Cerebellar cortex (tissue), 1 donor: ENCODE results near the gene OGFOD1.
"Not testable (repeated sequence)": the region's sequence is repeated elsewhere in the genome, so short reads cannot be mapped to it uniquely, and the experiment has no call there.

Experiments
- DNase-seq: peaks from one replicate; pipeline ENCODE4 v3.0.0-alpha.2; 2015; ENCODE audit warnings: low spot score

Gene OGFOD1

DNA sequence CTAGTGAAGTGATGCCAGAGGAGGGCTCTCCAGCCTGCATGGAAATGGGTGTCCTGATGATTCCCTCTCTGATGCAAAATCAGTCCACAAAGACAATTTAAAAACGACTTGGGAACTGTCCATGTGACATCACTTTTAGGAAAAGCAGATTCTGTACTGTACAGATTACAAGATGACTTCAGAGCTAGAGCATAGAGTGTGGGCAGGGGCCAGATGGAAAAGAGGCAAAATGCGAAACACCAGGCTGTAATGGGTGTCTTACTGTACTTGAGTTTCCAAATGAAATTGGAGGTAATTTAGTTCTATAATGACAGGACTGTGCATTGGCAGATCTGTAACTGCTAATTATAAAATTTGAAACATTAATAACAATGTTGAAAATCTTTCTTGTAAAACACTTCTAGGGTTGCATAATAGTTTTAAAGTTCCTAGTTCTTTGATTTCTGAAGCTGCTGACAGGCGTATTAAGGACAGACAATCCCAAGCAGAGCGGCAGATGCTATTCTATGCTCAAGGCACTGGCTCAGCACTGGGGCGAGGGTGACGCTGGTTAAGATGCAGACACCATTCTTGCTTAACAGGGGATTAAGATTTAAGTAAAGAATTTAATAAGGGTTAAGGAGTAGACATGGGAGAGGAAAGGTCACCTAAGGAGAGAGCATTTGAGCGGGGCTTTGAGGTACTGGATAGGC, 29.6 kb downstream of the OGFOD1 start:
- DNase-seq: no peak

- no peak for DNase-seq
Measured at GRCh38 chr16:56481468-56482122, 30.2 kb downstream of the OGFOD1 start.

DNA sequence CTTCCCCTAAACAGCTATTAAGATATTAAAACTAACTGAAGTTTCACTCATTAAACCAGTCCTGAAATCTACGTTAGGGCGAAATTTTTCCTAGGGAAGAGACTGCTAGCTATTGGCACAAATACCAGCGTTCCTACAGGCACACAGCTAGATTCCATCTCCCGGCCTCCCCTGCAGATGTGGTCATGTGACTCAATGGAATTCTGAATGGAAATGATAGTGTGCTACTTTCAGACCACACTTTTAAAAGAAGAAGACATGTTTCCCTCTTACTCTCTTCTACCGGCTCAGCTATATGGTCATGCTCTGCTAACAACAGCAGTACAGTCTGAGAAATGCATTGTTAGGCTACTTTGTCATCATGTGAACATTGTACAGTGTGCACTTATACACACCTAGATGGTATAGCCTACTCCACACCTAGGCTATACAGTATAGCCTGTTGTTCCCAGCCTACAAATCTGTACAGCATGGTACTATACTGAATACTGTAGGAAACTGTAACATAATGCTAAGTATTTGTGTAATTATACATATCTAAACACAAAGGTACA, 31.4 kb downstream of the OGFOD1 start:
- no peak for DNase-seq

- DNase-seq: no peak
Measured at GRCh38 chr16:56483394-56483793, 32.0 kb downstream of the OGFOD1 start.

- no peak for DNase-seq
Measured at GRCh38 chr16:56488035-56488434, 36.7 kb downstream of the OGFOD1 start.

GRCh38 chr16:56488868-56489267, 37.5 kb downstream of the OGFOD1 start:
- DNase-seq: not testable (repeated sequence)

DNA sequence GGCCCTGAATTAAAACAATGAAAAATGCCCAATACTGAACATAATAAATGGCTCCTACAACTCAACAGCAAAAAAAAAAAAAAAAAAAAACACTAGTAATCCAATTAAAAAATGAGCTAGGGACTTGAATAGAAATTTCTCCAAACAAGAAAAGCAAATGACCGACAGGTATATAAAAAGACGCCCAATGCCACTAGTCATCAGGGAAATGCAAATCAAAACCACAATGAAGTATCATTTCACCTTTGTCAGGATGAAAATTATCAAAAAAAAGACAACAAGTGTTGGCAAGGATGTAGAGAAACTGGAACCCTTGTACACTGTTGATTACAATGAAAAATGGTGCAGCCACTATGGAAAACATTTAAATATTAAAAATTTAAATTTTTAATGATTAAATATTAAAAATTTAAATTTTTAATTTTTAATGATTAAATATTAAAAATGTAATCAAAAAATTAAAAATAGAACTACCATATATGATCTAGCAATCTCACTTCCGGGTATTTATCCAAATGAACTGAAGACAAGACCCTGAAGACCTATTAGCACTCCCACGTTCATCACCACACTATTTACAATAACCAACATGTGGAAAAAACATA, 40.4 kb downstream of the OGFOD1 start:
- DNase-seq: no peak

DNA sequence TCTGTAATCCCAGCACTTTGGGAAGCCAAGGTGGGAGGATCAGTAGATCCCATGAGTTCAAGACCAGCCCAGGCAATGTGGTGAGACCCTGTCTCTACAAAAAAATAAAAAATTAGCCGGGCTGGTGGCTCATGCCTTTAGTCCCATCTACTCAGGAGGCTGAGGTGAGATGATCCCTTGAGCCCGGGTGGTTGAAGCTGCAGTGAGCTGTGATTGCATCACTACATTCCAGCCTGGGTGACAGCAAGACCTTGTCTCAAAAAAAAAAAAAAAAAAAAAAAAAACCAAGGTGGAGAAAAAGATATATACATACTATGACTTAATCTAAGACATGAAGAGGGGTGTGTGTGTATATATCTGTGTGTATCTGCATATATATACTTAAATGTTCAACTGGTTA, 41.8 kb downstream of the OGFOD1 start:
- no peak for DNase-seq

DNA sequence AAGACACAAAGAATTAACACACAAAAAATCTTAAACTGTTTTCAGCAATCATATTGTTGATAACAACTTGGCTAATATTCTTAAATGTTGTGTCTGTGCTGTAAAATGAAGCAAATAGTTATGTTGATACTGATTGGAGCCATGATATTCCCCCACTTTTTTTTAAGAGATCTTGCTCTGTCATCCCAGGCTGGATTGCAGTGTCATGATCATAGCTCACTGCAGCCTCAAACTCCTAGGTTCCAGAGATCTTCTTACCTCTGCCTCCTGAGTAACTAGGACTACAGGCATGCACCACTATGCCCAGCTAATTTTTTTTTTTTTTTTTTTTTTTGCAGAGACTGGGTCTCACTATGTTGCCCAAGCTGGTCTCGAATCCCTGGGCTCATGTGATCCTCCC, 42.5 kb downstream of the OGFOD1 start:
- no peak for DNase-seq

GRCh38 chr16:56505181-56505580, 53.8 kb downstream of the OGFOD1 start:
- DNase-seq: no peak

GRCh38 chr16:56506941-56507340, 55.6 kb downstream of the OGFOD1 start:
- DNase-seq: no peak

- no peak for DNase-seq
Measured at GRCh38 chr16:56510544-56510943, 59.2 kb downstream of the OGFOD1 start.

DNA sequence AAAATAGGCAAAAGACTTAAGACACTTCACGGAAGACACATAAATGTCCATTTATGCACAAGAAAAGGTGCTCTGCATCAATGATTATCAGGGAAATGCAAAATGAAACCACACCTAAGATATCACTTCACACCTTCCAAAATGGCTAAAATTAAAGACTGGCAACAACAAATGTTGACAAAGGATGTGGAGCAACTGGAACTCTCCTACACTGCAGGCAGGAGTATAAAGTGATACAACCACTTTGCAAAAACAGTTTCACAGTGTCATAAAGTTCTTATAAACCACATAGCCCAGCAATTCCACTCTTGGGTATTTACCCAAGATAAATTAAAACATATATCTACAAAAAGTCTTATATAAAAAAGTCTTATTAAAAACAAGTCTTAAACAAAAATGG, 60.7 kb downstream of the OGFOD1 start:
- DNase-seq: no peak

GRCh38 chr16:56513091-56513490, 61.7 kb downstream of the OGFOD1 start:
- DNase-seq: no peak

- peak; percentile 91 for DNase-seq
Measured at GRCh38 chr16:56513972-56514371, 62.6 kb downstream of the OGFOD1 start.

GRCh38 chr16:56514845-56515244, 63.5 kb downstream of the OGFOD1 start:
- peak; percentile 24 for DNase-seq

DNA sequence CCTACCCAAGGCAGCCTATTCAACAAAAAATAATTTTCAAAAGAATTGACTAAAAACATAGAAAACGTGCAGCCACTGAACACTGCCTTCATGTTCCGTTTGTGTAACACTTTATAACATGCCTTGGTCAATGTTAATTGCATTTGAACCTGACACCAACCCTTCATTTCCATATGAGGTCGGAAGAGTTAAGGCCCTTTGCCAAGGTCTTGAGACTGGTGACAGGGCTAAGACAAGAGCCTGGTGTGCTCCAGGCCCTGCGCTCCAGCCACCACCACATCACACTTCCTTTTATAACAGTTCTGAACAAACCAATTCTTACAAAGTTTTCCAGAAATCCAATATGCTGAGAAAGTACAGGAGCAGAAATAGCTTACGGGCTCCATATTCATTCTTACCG, 64.3 kb downstream of the OGFOD1 start:
- peak; percentile 10 for DNase-seq

- no peak for DNase-seq
Measured at GRCh38 chr16:56517206-56517605, 65.9 kb downstream of the OGFOD1 start.

- no peak for DNase-seq
Measured at GRCh38 chr16:56518425-56518824, 67.1 kb downstream of the OGFOD1 start.

- peak; percentile 83 for DNase-seq
Measured at GRCh38 chr16:56519459-56520250, 68.3 kb downstream of the OGFOD1 start, which contains the start of gene BBS2. TSS of gene BBS2 (minus strand) at chr16:56520024. CDS start at chr16:56519862, 162 bp downstream.

DNA sequence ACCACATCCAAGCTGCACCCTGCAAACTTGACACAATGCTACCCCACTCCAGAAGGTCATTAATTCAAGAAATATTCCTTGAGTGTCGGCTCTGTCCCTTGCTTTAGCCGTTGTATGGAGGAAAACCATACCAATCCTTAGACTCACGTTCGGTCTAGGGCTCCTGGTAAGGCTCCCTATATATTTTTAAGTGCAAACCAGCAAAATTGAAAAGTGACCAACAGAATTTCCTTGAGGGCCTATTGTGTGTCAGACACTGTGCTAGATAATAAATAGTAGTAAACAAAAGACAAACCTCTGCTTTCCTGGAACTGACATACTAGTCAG, 68.9 kb downstream of the OGFOD1 start:
- DNase-seq: no peak

- no peak for DNase-seq
Measured at GRCh38 chr16:56525236-56525635, 73.9 kb downstream of the OGFOD1 start.
